GM19099 (cell line): ENCODE data around the gene SPP1.

ENCODE experiments used
- POLR2A ChIP-seq: IDR thresholded peaks from 3 replicates; pipeline ENCODE4 v1.6.1; 2011; ENCODE audit warnings: low read depth; ENCODE audit not compliant: insufficient read length; ENCODE audit errors: extremely low read depth

The SPP1 gene

DNA sequence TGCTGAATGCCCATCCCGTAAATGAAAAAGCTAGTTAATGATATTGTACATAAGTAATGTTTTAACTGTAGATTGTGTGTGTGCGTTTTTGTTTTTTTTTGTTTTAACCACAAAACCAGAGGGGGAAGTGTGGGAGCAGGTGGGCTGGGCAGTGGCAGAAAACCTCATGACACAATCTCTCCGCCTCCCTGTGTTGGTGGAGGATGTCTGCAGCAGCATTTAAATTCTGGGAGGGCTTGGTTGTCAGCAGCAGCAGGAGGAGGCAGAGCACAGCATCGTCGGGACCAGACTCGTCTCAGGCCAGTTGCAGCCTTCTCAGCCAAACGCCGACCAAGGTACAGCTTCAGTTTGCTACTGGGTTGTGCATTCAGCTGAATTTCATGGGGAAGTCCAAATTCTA is at the start of gene SPP1:
TSS of gene SPP1 (plus strand) at position 249 of the 400 bp plus-strand sequence. CDS start 1,182 bp downstream, outside the sequence.
- no peak for TF ChIP-seq POLR2A

DNA sequence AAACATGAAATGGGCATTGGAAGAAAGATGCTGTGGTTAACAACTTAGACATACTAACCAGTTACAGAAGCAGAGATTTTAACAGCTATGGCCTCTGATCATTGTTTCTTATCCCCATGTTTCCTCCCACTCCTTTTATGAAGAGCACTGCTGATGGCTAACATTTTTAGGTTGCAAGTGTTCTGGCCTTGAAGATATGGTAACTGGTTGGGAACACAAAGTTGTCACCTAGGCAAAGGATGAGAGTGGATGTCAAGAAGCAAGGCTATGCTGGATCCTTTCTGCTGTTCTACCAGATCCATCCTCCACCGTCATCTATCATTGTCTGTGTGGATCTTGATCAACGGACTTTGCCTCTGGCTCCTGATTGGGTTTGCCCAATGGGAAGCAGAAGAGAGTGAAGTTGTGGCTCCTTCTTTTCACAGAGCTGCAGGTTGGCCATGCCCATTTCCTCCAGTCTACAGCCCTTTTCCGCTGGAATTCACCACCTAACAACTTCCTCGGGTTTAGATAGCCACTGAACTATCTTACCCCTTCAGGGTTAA is 48.9 kb upstream of the SPP1 start:
- TF ChIP-seq POLR2A = no peak

DNA sequence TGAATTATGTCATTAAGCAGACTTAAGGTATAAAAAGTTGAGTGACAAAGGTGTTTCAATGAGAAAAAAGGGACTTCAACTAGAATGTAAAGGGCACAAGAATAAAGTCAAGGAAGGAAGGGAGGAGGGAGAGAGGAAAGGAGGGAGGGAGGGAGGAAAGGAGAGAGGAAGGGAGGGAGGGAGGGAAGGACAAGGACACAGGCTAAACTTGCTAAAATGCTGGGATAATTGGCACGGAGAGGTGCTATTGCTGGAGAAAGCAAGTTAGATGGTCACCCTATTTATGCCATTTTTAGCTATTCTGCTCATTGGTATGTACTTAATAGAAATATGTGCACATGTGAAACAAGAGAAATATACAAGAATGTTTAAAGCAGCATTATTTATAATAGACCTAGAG is 44.9 kb upstream of the SPP1 start:
- no peak for TF ChIP-seq POLR2A

DNA sequence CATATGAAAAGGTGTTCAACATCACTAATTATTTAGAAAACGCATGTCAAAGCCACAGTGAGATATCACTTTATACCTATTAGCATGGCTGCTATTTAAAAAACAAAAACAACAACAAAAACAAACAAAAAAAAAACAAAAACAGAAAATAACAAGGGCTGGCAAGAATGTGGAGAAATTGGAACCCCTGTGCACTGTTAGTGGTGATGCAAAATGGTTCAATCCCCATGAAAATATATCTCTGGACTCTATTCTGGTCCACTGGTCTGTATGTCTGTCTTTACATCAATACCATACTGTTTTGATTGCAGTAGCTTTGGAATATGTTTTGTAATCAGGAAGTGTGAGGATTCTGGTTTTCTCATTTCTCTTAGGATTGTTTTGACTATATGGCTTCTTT is 43.6 kb upstream of the SPP1 start:
- no peak for TF ChIP-seq POLR2A

DNA sequence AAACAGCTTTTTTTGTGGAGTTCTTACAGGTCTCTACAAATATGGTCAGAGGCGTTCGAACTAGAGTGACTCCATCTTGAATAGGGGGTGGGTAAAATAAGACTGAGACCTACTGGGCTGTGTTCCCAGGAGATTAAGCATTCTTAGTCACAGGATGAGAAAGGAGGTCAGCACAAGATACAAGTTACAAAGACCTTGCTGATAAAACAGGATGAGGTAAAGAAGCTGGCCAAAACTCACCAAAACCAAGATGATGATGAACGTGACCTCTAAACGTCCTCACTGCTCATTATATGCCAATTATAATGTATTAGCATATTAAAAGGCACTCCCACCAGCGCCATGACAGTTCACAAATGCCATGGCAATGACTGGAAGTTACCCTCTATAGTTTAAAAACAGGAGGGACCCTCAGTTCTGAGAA is 42.8 kb upstream of the SPP1 start:
- TF ChIP-seq POLR2A = no peak

DNA sequence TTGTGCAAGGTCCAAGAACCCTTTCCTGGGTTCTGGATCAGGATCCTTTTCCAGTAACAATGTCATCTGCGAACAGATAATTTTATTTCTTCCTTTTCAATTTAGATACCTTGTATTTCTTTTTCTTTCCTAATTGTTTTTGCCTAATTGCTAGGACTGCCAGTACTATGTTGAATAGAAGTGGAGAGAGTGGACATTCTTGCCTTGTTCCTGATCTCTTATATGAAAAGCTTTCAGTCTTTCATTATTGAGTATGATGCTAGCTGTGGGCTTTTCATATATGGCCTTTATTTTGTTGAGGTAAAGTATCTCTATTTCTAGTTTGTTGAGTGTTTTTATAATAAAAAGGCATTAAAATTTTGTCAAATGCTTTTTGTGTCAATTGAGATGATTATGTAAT is 42.2 kb upstream of the SPP1 start:
- TF ChIP-seq POLR2A = no peak

DNA sequence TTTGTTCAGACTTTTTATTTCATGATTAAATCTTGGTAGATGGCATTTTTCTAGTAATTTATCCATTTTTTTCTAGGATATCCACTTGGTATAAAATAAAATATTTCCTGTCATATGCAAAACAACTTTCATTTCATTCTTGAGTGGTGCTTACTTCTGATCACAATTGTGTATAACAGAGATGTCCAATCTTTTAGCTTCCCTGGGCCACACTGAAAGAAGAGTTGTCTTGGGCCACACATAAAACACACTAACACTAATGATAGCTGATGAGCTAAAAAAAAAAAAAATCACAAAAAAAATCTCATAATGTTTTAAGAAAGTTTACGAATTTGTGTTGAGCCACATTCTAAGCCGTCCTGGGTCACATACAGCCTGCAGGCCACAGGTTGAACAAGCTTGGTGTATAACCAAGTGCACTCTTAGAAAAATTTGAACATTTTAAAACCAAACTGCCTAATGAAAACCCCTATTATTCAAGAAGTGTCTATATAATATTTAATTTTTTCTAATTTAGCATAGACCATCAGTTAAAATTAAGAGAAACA is 41.3 kb upstream of the SPP1 start:
- TF ChIP-seq POLR2A = no peak

DNA sequence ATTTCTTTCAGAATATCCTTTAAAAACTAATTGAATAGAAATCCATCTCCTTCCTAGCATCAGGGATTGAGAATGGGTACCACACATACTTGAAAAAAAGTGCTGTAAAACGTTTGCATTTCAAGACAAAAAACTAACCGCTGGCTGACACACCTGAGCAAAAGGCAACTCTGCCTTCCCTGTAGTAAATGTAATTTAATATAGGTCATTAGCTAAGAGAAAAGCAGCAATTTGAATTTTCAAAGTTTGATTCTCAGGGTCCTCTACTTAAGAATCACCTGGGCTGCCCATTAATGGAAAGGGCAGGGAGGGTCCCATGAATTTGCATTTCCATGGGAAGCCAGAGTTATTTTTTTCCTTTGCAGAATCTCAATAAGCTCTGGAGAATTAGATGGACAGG is 40.5 kb upstream of the SPP1 start:
- no peak for TF ChIP-seq POLR2A

DNA sequence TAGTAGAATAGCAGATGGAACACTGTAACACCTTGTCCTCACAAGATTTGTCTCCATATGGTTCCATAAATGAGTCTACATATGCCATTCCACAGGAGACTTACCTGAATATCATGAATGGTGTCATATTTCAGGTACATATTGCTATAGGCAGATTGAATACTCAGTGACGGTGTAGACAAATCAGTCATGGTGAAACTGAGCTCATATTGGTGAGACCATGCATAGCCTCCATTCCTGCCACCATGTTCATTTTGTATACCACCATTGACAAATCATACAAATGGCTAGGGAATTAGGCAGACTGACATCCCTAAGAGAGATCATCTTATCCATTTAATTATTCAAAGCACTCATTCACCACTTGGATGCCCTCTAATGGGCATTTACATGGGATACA is 38.0 kb upstream of the SPP1 start:
- no peak for TF ChIP-seq POLR2A

DNA sequence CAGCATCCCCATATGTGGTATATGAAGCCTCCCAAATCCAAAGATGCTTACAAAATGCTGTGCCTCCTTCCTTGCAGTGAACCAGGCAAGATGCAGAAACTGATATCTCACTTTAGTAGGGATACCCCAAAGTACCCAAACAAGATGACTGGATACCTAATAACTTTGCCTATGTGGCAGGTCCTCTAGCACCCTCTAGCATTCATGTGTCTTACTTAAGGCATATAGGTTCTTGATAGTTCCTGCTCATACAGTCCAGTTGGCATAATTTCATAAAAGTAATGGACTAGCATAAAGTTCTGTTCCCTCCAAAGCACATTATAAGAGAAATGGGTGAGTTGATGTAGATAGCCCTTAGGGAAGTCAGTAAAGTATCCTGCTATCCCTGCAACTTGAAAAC is 36.8 kb upstream of the SPP1 start:
- TF ChIP-seq POLR2A = no peak

DNA sequence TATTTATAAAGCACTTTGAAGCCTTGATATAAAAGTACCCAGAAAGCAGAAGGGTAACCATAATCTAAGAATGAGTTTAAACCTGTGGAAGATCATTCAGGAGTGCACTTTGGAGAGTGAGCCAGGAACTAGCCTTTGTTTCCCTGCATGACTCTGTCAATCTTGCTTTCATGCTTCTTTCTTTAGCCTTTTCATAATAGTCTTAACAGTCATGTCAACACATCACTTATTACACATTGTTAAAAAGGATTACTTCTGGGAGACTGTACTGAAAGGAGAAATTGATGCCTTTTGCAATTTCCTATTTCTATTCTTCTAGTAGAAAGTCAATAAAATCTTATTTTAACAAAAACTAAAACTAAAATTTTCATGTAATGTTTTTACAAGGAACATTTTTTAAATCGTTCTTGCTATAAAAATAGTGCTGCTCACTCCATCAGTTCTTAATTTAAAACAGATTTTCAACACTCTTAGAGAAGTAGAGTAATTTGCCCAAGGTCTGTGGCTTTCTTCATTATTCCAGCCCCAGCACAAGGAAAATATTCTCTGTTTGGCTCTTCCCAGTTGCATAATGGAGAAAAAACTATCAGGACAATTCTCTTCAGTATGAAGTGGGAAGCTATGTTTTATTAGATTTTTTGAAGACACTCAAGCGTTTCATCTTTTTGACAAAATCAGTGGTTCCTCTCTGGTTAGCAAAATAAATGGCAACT is 35.4 kb upstream of the SPP1 start:
- TF ChIP-seq POLR2A = no peak

DNA sequence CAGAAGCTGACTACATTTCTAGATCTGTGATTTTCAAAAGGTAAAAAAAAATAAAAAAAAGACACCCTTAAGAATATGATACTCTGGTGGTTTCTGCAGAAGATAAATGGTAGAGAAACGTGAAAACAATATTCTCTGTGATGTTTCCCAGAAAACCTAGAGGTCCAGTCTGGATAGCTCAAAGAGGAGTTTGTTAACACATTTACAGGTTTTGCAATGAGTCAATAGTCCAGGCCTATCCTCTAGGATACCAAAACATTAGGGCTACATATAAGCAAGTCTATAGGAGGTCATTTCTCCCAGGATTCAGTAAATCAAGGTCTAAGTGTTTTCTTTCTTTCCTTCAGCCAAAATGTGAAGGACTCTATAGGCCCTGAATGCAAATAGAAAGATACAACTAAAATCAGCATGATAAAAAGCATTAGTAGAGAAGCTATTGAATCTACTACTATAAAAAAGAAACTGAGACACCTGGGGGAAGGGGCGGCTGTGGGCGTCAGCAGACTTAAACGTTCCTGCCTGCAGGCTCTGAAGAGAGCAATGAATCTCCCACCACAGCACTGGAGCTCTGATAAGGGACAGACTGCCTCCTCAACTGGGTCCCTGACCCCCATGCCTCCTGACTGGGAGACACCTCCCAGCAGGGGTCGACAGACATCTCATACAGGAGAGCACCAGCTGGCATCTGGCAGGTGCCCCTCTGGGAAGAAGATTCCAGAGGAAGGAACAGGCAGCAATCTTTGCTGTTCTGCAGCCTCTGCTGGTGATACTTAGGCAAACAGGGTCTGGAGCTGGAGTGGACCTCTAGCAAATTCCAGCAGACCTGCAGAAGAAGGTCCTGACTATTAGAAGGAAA is 33.7 kb upstream of the SPP1 start:
- TF ChIP-seq POLR2A = no peak

DNA sequence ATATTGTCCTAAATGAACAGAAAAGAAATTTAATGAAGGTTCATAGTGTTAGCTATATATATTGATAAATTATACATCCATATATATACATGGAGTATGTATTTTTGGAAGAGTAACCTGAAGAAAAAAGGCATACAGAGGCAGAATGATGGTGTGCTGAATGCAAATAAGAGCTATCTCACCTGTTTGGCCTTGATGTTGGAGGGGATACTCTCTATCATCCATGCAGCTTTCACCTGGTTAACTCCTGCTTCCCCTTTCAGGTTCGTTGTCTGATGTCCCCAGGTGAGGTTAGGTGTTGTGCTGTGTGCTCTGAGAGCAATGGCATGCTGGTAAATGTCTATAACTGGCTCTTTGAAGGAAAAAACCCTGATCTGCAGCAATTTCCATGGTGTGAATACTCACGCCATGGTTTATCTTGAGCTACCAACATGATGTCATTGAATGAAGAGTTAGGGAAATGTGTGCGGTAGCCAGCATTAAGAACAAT is 31.8 kb upstream of the SPP1 start:
- no peak for TF ChIP-seq POLR2A

DNA sequence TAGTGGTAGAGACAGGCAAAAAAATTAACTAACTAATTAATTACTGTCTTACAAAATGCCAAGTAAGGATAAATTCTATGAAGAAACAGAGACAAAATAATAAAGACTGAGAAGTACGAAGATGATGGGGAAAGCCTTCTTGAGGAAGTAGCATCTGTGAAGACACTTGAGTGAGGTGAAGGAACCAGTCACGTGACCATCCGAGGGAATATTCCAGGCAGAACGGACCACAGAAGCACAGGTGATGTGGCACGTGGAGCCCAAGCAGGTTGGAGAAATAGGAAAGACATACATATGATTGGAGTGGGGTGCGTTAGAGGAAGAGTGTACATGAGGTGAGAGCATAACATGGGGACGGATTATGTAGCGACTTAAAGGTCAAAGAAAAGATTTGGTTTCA is 30.5 kb upstream of the SPP1 start:
- TF ChIP-seq POLR2A = no peak

DNA sequence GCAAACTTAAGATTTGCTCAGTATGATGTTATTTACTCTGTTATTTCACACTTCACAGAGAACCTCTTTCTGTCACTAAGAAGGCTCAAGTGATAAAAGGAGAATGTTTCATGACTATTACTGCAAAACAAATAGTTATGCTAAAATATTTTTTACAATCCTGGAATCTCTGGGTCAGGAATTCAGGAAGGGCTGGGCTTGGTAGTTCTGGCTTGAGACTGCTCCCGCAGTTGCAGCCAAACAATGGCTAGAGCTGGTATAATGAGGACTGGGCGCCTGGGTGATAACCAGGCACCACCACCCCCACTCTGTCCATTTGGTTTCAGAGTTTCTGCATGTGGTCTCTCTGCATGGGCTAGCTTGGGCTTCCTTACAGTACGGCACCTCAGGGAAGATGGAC is 28.7 kb upstream of the SPP1 start:
- no peak for TF ChIP-seq POLR2A
